Endothelial cell of umbilical vein (primary cell): ENCODE results near the gene DKKL1.

Experiments
- CTCF ChIP-seq, 2 donors: IDR thresholded peaks; 1 replicate in 1 of 2; 2 replicates in 1 of 2; pipeline ENCODE4 v1.5.1; 2011; ENCODE audit warnings: low read length in 2 of 2, mild to moderate bottlenecking in 2 of 2, moderate library complexity in 2 of 2, control low read depth in 1 of 2, inconsistent platforms in 1 of 2, low read depth in 1 of 2; ENCODE audit not compliant: insufficient read depth in 1 of 2; ENCODE audit errors: extremely low read depth in 1 of 2
- EZH2 ChIP-seq: IDR thresholded peaks from 2 replicates; pipeline ENCODE4 v1.6.1; 2012; ENCODE audit warnings: borderline replicate concordance, low read depth, mild to moderate bottlenecking, moderate library complexity, low read length, inconsistent platforms; ENCODE audit not compliant: severe bottlenecking
- FOS ChIP-seq: IDR thresholded peaks from 2 replicates; pipeline ENCODE4 v1.6.1; 2011; ENCODE audit warnings: mild to moderate bottlenecking, low read length, moderate library complexity, borderline replicate concordance; ENCODE audit not compliant: insufficient read depth
- GATA2 ChIP-seq: IDR thresholded peaks from 2 replicates; pipeline ENCODE4 v1.7.0; 2011; ENCODE audit warnings: low read depth, mild to moderate bottlenecking, moderate library complexity, mixed read lengths, low read length; ENCODE audit not compliant: insufficient read length, insufficient read depth
- JUN ChIP-seq: IDR thresholded peaks from 2 replicates; pipeline ENCODE4 v1.6.1; 2011; ENCODE audit warnings: borderline replicate concordance, low read depth; ENCODE audit not compliant: insufficient read length, insufficient read depth
- MYC ChIP-seq: IDR thresholded peaks from one replicate; pipeline ENCODE4 v1.6.1; 2011; ENCODE audit warnings: mild to moderate bottlenecking, low read depth, low read length
- POLR2A ChIP-seq: IDR thresholded peaks from 2 replicates; pipeline ENCODE4 v1.6.1; 2012; ENCODE audit warnings: low read depth, mild to moderate bottlenecking, control low read depth, low read length
- POLR2AphosphoS5 ChIP-seq: IDR thresholded peaks from 2 replicates; pipeline ENCODE4 v1.6.1; 2012; ENCODE audit warnings: low read depth, mild to moderate bottlenecking, control low read depth, low read length, moderate library complexity; ENCODE audit not compliant: insufficient read depth
- TF ChIP-seq, protein P1 (sequence below): IDR thresholded peaks from 2 replicates; pipeline ENCODE4 v1.6.1; 2011; ENCODE audit not compliant: insufficient read depth, insufficient read length

DNA sequence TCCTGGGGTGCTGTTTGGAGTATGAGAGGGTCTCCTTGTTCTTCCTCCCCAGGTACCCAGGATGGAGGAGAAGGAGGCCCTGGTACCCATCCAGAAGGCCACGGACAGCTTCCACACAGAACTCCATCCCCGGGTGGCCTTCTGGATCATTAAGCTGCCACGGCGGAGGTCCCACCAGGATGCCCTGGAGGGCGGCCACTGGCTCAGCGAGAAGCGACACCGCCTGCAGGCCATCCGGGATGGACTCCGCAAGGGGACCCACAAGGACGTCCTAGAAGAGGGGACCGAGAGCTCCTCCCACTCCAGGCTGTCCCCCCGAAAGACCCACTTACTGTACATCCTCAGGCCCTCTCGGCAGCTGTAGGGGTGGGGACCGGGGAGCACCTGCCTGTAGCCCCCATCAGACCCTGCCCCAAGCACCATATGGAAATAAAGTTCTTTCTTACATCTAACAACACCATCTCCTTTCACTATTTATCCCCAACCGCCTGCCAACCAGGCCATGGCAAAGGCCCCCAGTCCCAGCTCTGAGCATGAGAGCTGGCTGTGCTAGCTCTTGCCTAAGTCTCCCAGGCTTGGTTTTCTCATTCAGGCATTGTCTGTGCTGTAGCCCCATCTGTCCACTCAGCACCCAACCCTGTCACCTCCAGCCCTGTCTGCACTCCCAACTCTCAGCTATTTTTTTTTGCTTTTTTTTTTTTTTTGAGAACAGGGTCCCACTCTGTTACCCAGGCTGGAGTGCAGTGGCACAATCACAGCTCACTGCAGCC lies 11.2 kb downstream of the DKKL1 start:
- no peak for TF ChIP-seq CTCF (IDR thresholded peaks at IDR 0.05; ENCODE audit: extremely low read depth in 1 of 2, insufficient read depth in 1 of 2, low read depth in 1 of 2, low read length in 2 of 2)
- no peak for TF ChIP-seq POLR2A
- TF ChIP-seq MYC: no peak
- TF ChIP-seq, protein P1, sequence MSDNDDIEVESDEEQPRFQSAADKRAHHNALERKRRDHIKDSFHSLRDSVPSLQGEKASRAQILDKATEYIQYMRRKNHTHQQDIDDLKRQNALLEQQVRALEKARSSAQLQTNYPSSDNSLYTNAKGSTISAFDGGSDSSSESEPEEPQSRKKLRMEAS: no peak
- TF ChIP-seq EZH2: no peak
- TF ChIP-seq POLR2AphosphoS5: no peak
- TF ChIP-seq JUN: no peak
- no peak for TF ChIP-seq GATA2
- no peak for TF ChIP-seq FOS
